Measurements from ENCODE around the gene APBB1IP. TPM values are rescaled to one million over a fixed set of nuclear protein-coding genes. Genes with fewer than 3 reads are reported as not detected.

The APBB1IP gene
- total and polyA plus RNA-seq, 4 donors, result 5.4 to 33.5 (median 19.1) TPM

DNA sequence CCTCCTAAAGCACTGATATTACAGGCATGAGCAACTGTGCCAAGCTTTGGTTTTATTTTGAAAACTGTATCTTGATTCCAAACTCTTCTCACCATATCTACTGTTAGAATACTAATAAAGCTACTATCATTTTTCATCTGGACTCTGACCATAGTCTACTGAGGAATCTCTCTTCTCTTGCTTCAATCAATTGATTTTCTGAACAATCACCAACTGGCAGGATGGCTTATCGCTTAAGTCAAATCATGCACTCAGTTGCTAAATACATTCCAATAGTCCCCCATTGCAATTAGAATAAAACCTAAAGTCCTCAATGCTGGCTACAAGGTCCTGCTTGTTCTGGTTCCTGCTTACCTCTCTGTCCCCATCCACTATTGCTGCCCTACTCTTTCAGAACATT is 2.3 kb upstream of the APBB1IP start:
- no peak overlapping the region for H3K27ac ChIP-seq (ENCODE audit: low read depth in 1 of 2, low read length in 1 of 2)
- H3K36me3 ChIP-seq (ENCODE audit: control insufficient read depth in 4 of 4, insufficient read depth in 4 of 4, low read length in 4 of 4), result no peaks in the 10 kb centered on the region
- peaks cover 0 to 8% (median 0%) of the 10 kb centered on the region in 5 donors for H3K4me1 ChIP-seq (ENCODE audit: control insufficient read depth in 5 of 5, insufficient read depth in 5 of 5, low read length in 5 of 5)
- H3K4me3 ChIP-seq, result no peak overlapping the region
- DNase-seq (no peak), ATAC-seq (ENCODE audit: insufficient read depth, low FRiP score) (no peak)
- TF ChIP-seq, protein P1, sequence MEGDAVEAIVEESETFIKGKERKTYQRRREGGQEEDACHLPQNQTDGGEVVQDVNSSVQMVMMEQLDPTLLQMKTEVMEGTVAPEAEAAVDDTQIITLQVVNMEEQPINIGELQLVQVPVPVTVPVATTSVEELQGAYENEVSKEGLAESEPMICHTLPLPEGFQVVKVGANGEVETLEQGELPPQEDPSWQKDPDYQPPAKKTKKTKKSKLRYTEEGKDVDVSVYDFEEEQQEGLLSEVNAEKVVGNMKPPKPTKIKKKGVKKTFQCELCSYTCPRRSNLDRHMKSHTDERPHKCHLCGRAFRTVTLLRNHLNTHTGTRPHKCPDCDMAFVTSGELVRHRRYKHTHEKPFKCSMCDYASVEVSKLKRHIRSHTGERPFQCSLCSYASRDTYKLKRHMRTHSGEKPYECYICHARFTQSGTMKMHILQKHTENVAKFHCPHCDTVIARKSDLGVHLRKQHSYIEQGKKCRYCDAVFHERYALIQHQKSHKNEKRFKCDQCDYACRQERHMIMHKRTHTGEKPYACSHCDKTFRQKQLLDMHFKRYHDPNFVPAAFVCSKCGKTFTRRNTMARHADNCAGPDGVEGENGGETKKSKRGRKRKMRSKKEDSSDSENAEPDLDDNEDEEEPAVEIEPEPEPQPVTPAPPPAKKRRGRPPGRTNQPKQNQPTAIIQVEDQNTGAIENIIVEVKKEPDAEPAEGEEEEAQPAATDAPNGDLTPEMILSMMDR (IDR thresholded peaks at IDR 0.05; ENCODE audit: control extremely low read depth, extremely low read depth), result no peak
- WGBS, 2 donors, result 100% methylated on average over 1 of the region's 1 CpG
- peaks cover 0 to 36% (median 19%) of the 10 kb centered on the region in 3 donors for H3K27me3 ChIP-seq (ENCODE audit: control insufficient read depth in 3 of 3, insufficient read depth in 3 of 3, low read length in 2 of 3)
- peaks cover 0 to 6% (median 0%) of the 10 kb centered on the region in 4 donors for H3K9me3 ChIP-seq (ENCODE audit: control insufficient read depth in 4 of 4, insufficient read depth in 3 of 4, low read length in 3 of 4)
- no peak overlapping the region for H3K9ac ChIP-seq (ENCODE audit: insufficient read depth in 1 of 2, low read length in 2 of 2)

DNA sequence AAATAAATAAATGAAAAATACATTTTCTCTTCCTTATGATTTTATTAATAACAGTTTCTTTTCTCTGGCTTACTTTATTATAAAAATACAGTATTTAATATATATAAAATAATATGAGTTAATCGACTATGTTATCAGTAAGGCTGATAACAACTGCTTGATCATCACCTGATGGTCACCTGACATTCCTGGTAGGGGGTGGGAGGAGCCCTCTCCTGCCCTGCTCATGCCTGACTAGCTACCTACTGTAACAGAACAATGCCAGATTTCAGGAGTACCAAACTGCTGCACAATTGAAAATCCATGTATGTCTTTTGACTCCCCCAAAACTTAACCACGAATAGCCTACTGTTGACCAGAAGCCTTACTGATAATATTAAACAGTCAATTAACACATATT is 1.3 kb upstream of the APBB1IP start:
- Histone ChIP-seq H3K9ac (ENCODE audit: insufficient read depth in 1 of 2, low read length in 2 of 2) (no peak overlapping the region), H3K4me1 (ENCODE audit: control insufficient read depth in 5 of 5, insufficient read depth in 5 of 5, low read length in 5 of 5) (peaks cover 0 to 5% (median 0%) of the 10 kb centered on the region in 5 donors), H3K9me3 (ENCODE audit: control insufficient read depth in 4 of 4, insufficient read depth in 3 of 4, low read length in 3 of 4) (peaks cover 0 to 6% (median 0%) of the 10 kb centered on the region in 4 donors), H3K27me3 (ENCODE audit: control insufficient read depth in 3 of 3, insufficient read depth in 3 of 3, low read length in 2 of 3) (peaks cover 0 to 39% (median 22%) of the 10 kb centered on the region in 3 donors), H3K36me3 (ENCODE audit: control insufficient read depth in 4 of 4, insufficient read depth in 4 of 4, low read length in 4 of 4) (no peaks in the 10 kb centered on the region), H3K4me3 (no peak overlapping the region), H3K27ac (ENCODE audit: low read depth in 1 of 2, low read length in 1 of 2) (no peak overlapping the region)
- 65% methylated on average over 2 of the region's 2 CpGs for WGBS, 2 donors
- DNase-seq (no peak), ATAC-seq (ENCODE audit: insufficient read depth, low FRiP score) (no peak)
- TF ChIP-seq, protein P1 (IDR thresholded peaks at IDR 0.05; ENCODE audit: control extremely low read depth, extremely low read depth), result no peak

DNA sequence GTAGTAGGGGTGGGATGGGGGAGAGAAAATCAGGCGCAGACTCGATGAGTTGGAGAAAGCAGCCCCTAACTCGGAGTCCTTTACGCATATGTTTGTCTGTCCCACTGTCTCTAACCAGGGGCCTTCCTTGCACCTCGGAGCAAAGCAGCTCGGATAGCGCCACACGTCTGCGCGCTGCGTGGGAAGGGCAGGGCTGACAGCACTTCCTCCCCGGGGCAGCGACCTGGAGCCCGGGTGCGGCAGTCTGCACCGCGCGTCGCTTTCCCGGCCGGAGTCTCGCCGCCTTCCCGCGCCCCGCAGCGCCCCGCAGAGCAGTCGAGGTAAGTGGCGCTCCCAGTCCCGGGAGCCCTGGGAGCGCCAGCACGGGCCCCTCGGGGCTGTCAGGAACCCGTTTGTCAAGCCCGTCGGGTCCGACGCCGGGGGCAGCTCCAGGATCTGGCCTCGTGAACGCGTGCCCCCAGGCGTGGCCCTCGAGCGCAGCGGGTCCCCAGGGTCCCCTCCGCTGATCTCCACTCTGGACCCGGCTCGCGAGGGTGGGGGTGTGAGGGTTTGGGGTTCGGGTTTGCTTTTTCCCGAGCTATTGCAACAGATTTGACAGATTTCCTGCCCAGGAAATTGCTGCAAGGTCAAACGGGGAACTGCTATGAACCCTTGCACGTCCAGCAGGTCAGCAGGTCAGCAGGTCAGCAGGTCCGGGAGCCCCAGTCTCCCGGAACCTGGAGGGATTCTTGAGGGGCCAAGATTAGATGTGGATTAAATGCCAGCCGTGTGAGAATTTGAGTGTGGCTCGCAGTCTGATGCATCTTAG is 597 bp downstream of the APBB1IP start:
- H3K9ac ChIP-seq (ENCODE audit: insufficient read depth in 1 of 2, low read length in 2 of 2), result no peak overlapping the region
- DNase-seq, result peak in 1 of 3 donors; percentile 13
- H3K4me1 ChIP-seq (ENCODE audit: control insufficient read depth in 5 of 5, insufficient read depth in 5 of 5, low read length in 5 of 5), result peaks cover 0 to 5% (median 0%) of the 10 kb centered on the region in 5 donors
- WGBS, 2 donors, result 1 to 3% methylated on average over 58 to 59 of the region's 59 CpGs
- peak; percentile 70 for ATAC-seq (ENCODE audit: insufficient read depth, low FRiP score)
- TF ChIP-seq, protein P1 (IDR thresholded peaks at IDR 0.05; ENCODE audit: control extremely low read depth, extremely low read depth), result no peak
- peak overlapping the region in 1 of 2 donors; percentile 85 for H3K27ac ChIP-seq (ENCODE audit: low read depth in 1 of 2, low read length in 1 of 2)
- no peaks in the 10 kb centered on the region for H3K36me3 ChIP-seq (ENCODE audit: control insufficient read depth in 4 of 4, insufficient read depth in 4 of 4, low read length in 4 of 4)
- peaks cover 0 to 39% (median 22%) of the 10 kb centered on the region in 3 donors for H3K27me3 ChIP-seq (ENCODE audit: control insufficient read depth in 3 of 3, insufficient read depth in 3 of 3, low read length in 2 of 3)
- peak overlapping the region; percentile 60 for H3K4me3 ChIP-seq
- H3K9me3 ChIP-seq (ENCODE audit: control insufficient read depth in 4 of 4, insufficient read depth in 3 of 4, low read length in 3 of 4), result peaks cover 0 to 6% (median 0%) of the 10 kb centered on the region in 4 donors
